ENCODE results near the gene NDUFA3.

DNA sequence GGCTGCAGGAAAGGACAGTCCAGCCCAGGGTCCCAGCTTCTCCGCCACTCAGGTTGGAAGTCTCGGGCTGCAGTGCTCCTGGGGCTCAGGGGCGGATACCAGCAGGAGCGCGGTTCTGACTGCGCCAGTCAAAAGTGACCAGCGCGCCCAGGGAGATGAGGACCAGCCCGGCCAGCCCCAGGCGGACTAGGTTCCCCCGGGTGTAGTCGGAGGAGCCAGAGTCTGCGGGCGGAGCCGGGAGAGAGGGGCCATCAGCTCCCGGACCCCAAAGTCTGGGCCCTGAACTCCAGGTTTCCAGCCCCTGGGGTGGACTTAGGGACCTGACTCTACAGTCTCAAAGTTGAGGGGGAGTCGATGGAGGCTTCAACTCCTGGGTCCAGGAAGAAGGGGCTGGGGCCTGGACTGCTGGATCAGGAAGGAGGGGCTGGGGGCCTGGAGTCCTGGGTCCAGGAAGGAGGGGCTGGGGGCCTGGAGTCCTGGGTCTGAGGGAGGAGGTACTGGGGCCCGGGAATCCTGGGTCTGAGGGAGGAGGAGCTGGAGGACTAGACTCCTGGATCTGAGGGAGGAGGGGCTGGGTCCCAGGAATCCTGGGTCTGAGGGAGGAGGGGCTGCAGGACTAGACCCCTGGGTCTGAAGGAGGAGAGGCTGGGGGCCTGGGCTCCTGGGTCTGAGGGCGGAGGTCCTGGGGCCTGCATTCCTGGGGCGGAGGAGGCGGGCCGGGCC, 7.4 kb upstream of the NDUFA3 start:
- no peak for TF ChIP-seq EZH2 (IDR thresholded peaks at IDR 0.05)
- no peak for TF ChIP-seq POLR2AphosphoS5 (IDR thresholded peaks at IDR 0.05; ENCODE audit: borderline replicate concordance, low read depth, low read length)
